A673 (cell line): Measurements from ENCODE around the gene EEFSEC. TPM values are rescaled to one million over a fixed set of nuclear protein-coding genes. Genes with fewer than 3 reads are reported as not detected.
A peak's percentile ranks its signal among the peaks of the same experiment; 100 is the strongest.

ENCODE experiments used
- BruUV-seq: library from RNA; stranded (reverse); fragments of 400-500 nt; replicated peaks from 2 replicates; lab custom pipeline; 2021; lab: Mats Ljungman, UMichigan
- CTCF ChIA-PET: fragments of 300-600 bp; sonication (Branson Sonifier 250); formaldehyde crosslinking; loops from one replicate; lab custom pipeline; 2022; ENCODE audit warnings: antibody characterized with exemption; lab: Charles Lee
- POLR2A ChIA-PET: fragments of 300-600 bp; sonication (Branson Sonifier 250); formaldehyde crosslinking; loops from one replicate; lab custom pipeline; 2022; ENCODE audit warnings: antibody characterized with exemption; ENCODE audit not compliant: low non-redundant PET; lab: Charles Lee
- DNase-seq: peaks from one replicate; pipeline ENCODE4 v3.0.0-alpha.2; 2015; ENCODE audit warnings: low spot score
- H3K27ac ChIP-seq: fragments of 200-600 bp; sonication (generic); 2 replicates; pipeline ENCODE4 v1.5.1; 2016; ENCODE audit warnings: mixed run types, low read depth, mild to moderate bottlenecking, mixed read lengths, antibody characterized with exemption, low read length; ENCODE audit not compliant: poor library complexity, severe bottlenecking
- H3K27me3 ChIP-seq: fragments of 200-600 bp; sonication (generic); replicated peaks from 2 replicates; pipeline ENCODE4 v1.6.1; 2017; ENCODE audit warnings: mixed run types, low read depth, mild to moderate bottlenecking, mixed read lengths, antibody characterized with exemption, low read length; ENCODE audit not compliant: insufficient read depth, poor library complexity
- H3K36me3 ChIP-seq: fragments of 200-600 bp; sonication (generic); 2 replicates; pipeline ENCODE4 v1.6.1; 2016; ENCODE audit warnings: mixed run types, mild to moderate bottlenecking, mixed read lengths, antibody characterized with exemption, low read length; ENCODE audit not compliant: insufficient read depth, poor library complexity, severe bottlenecking
- H3K4me1 ChIP-seq: fragments of 200-600 bp; sonication (generic); 2 replicates; pipeline ENCODE4 v1.6.1; 2017; ENCODE audit warnings: mixed run types, mild to moderate bottlenecking, mixed read lengths, antibody characterized with exemption, low read length; ENCODE audit not compliant: insufficient read depth, poor library complexity, severe bottlenecking
- H3K4me3 ChIP-seq: fragments of 200-600 bp; sonication (generic); 2 replicates; pipeline ENCODE4 v1.5.1; 2016; ENCODE audit warnings: low read depth, mixed run types, mild to moderate bottlenecking, mixed read lengths, low read length; ENCODE audit not compliant: poor library complexity, severe bottlenecking
- H3K9me3 ChIP-seq: fragments of 200-600 bp; sonication (generic); 2 replicates; pipeline ENCODE4 v1.6.1; 2016; ENCODE audit warnings: mixed run types, low read depth, mild to moderate bottlenecking, mixed read lengths, antibody characterized with exemption, low read length; ENCODE audit not compliant: poor library complexity, severe bottlenecking
- CTCF ChIP-seq: fragments of 300-800, 200-600 bp; sonication (generic); conservative IDR thresholded peaks from 2 replicates; pipeline ENCODE4 v1.5.1; 2017; ENCODE audit warnings: low read depth, mild to moderate bottlenecking, antibody characterized with exemption, low read length, moderate library complexity, mixed read lengths
- EZH2 ChIP-seq: fragments of 200-600 bp; sonication (generic); IDR thresholded peaks from 2 replicates; pipeline ENCODE4 v1.6.1; 2017; ENCODE audit warnings: borderline replicate concordance, low read depth, mild to moderate bottlenecking, mixed read lengths, antibody characterized with exemption, low read length; ENCODE audit not compliant: poor library complexity, severe bottlenecking
- intact Hi-C: fragments of 100-400 bp; cut with micrococcal nuclease; formaldehyde crosslinking; loops from one replicate; pipeline ENCODE4 v1.10.0; 2022; ENCODE audit not compliant: unreplicated experiment
- total RNA-seq: library from RNA; stranded (reverse); gene quantifications from 2 replicates; pipeline ENCODE4 v1.2.3, GENCODE V29; 2021

EEFSEC gene
- total RNA-seq, 1 experiment from 2014 or later: 19.7 TPM

GRCh38 chr3:128436214-128436613 lies 282.9 kb downstream of the EEFSEC start:
- Histone ChIP-seq H3K4me3 (no peak overlapping the region), H3K4me1 (no peaks in the 10 kb centered on the region), H3K9me3 (no peaks in the 10 kb centered on the region), H3K27me3 (no peaks in the 10 kb centered on the region), H3K27ac (no peak overlapping the region), H3K36me3 (no peaks in the 10 kb centered on the region)
- ChIA-PET CTCF (no interaction called here), POLR2A (no interaction called here)
- TF ChIP-seq CTCF (no peak), EZH2 (no peak)
- intact Hi-C loops: no loop called here
- no TSS peak for BruUV-seq
- no peak for DNase-seq

DNA sequence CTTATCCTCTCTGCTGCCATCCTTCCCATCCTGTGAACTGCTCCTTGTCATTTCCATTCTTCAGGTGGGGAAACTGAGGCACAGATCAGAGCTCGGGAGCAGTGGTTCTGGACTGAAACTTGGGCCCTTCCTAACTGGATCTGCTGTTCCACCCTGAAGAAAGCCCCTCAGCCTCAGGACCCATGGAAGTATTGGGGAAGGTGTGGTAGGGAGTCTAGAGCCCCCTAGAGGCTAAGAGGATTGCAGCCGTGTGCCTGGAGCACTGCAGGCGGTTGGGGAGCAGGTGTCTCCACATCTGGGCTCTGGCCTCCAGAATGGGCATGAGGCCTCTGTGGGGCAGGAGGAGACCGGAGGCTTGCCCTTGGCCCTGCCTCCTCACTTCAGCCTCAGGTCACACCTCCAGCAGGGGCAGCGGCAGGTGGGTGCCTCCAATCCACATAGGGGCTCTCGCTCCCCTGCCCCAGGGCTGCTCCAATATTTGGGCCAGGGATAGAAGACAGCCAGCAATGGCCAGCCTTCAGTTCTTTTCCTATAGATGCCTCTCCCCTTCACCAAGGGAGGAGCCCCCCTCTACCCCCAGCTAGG lies 285.3 kb downstream of the EEFSEC start:
- ChIA-PET CTCF (no interaction called here), POLR2A (no interaction called here)
- H3K4me3 ChIP-seq: no peak overlapping the region
- H3K27ac ChIP-seq: no peak overlapping the region
- intact Hi-C loops: no loop called here
- no TSS peak for BruUV-seq
- TF ChIP-seq EZH2: no peak
- TF ChIP-seq CTCF: peak; percentile 78
- H3K4me1 ChIP-seq: no peaks in the 10 kb centered on the region
- peak; percentile 46 for DNase-seq
- H3K36me3 ChIP-seq: no peaks in the 10 kb centered on the region
- no peaks in the 10 kb centered on the region for H3K9me3 ChIP-seq
- H3K27me3 ChIP-seq: no peaks in the 10 kb centered on the region

GRCh38 chr3:128439226-128439625 lies 285.9 kb downstream of the EEFSEC start:
- no peak for TF ChIP-seq CTCF
- no peak for TF ChIP-seq EZH2
- no TSS peak for BruUV-seq
- no peak overlapping the region for H3K27ac ChIP-seq
- ChIA-PET POLR2A (no interaction called here), CTCF (interaction anchor here (1.0 kb wide), 1 partner anchor 50 kb away, joined by 3 read pairs; no protein-coding TSS in a partner anchor)
- intact Hi-C loops: no loop called here
- H3K36me3 ChIP-seq: no peaks in the 10 kb centered on the region
- no peaks in the 10 kb centered on the region for H3K27me3 ChIP-seq
- no peak for DNase-seq
- H3K4me1 ChIP-seq: no peaks in the 10 kb centered on the region
- no peak overlapping the region for H3K4me3 ChIP-seq
- no peaks in the 10 kb centered on the region for H3K9me3 ChIP-seq
